NCI-H2196 (cell line): ENCODE results near the gene ITPRIPL1.
"Not testable (repeated sequence)": the region's sequence is repeated elsewhere in the genome, so short reads cannot be mapped to it uniquely, and the experiment has no call there.

Source experiments
- DNase-seq: peaks from one replicate; lab custom pipeline; 2025; ENCODE audit not compliant: unreplicated experiment; lab: John Stamatoyannopoulos, UW

The ITPRIPL1 gene, protein sequence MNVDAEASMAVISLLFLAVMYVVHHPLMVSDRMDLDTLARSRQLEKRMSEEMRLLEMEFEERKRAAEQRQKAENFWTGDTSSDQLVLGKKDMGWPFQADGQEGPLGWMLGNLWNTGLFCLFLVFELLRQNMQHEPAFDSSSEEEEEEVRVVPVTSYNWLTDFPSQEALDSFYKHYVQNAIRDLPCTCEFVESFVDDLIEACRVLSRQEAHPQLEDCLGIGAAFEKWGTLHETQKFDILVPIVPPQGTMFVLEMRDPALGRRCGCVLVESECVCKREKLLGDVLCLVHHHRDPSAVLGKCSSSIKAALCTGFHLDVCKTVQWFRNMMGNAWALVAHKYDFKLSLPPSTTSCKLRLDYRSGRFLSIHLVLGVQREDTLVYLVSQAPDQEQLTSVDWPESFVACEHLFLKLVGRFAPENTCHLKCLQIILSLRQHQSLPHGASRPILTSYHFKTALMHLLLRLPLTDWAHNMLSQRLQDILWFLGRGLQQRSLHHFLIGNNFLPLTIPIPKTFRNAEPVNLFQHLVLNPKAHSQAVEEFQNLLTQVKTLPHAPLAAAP

DNA sequence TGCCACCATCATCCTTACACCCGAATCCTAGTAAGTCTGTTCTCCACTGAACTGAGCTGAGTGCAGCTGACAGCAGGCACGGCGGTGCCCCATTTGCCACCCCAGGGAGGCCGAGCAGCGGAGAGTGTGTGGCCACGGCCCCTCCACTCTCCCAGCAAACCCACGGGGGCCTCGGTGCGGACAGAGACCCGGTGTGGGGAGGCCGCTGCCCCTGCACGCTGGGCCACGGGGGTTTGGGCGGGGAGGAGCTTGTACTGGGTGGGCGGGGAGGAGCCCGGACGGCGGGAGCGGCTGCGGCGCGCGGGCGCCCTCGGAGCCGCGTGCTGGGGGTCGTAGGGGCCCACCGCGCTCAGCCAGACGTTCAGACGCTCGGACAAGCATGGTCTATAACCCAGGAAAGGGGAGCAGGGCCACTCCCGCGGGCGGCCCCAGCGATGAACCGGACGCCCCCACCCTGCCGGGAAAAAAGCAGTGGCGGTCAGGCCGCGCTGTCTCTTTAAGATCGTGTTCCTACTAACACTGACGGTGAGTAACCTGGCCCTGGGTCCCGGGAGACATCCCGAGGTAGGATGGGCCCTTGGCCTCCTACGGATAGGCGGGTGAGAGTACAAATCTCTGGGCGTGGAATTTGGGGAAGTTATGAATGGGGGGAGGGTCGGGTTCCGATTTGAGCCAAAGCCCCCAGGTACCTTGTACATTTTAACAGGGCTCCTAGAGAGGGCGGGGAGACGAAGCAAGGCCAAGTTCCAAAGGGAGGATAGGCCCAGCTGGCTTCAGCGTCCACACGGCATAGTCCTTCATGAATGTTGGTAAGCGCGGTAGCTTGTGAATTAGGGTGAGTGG, at the start of gene ITPRIPL1:
TSS of gene ITPRIPL1 (plus strand) at position 277 of the 843 bp plus-strand sequence. CDS start at position 800, 523 bp downstream.
- DNase-seq, result no peak

DNA sequence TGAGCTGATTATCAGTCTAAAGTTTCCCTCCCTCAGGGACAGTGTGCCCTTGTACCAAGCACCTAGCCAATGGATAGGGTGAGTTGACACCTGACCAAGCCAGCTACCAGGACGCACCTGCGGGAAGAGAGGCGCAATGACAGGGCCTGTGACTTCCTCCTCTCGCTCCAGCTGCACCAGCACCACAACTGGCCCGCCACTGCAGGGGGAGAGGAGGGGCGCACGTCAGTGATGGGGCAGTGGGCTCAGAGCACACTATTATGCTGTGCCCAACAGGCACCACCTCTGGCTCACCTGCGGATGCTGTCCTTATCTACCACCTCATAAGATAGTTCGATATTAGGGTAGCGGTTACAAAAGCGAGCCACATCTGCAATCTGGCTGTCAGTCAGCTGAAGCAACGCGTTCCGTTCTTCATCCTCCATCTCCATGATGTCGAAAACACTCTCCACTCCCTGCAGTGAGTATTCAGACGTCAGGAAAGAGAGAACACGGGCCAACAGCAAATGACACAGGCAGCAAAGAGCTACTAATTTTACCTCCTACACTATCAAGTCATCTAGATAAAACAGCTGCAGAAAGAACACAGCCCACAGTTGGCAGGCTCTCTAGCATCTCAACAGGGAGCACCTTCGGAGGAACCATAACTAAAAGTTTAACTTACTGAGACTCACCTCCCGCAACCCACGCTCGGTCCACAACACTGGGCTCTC, 48.2 kb upstream of the ITPRIPL1 start:
- DNase-seq, result no peak

- DNase-seq, result no peak
Measured at GRCh38 chr2:96287273-96287856, 37.8 kb upstream of the ITPRIPL1 start.

GRCh38 chr2:96291751-96292150, 33.4 kb upstream of the ITPRIPL1 start:
- DNase-seq, result no peak

DNA sequence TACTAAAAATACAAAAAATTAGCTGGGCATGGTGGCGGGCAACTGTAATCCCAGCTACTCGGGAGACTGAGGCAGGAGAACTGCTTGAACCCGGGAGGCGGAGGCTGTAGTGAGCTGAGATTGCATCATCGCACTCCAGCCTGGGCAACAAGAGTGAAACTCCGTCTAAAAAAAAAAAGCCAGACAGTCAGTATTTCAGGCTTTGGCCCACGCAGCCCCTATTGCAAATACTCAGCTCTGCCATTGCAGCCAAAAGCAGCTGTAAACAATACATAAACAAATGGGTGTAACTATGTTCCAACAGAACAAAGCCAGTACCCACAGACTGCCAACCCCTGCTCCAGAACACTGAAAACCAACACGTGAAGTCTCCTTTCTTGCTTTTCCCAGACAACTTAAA, 30.8 kb upstream of the ITPRIPL1 start:
- DNase-seq, result not testable (repeated sequence)

DNA sequence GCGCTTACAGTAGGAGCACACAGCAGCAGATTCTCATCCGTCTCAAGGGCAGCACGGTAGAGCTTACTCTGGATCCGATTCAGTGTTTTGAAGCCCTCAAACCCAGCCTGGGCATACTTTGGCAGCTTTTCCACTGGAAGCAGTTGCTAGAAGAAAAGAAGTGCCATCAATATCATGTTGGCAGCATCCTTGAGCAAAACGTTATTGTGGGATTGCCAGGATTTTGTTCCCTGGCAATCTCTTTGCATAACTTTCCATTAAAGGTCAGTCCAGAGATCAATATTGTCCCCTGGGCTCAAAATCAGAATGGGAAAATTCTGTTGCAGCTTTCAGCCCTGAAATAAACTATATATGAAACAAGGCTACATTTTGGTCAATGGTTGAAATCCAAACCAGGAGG, 28.2 kb upstream of the ITPRIPL1 start:
- DNase-seq, result no peak

- no peak for DNase-seq
Measured at GRCh38 chr2:96301865-96302264, 23.3 kb upstream of the ITPRIPL1 start.

DNA sequence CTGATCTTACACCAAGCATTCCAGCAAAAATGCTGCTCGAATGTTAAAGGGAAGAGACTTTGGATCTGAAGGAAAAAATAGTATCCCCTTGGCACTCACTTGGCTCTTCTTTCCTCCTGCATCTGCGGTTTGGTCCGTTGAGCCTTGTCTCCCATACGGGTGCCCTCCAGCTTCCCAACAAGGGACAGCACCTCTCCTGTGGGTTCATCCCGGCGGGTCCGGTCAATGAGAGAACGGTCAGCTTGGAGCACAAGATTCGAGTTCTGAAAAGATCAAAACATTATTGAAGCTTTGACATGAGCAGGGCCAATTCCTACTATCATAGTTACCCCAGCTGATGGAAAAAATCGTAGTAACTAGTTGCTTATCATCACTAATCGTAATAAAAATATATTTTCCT, 20.5 kb upstream of the ITPRIPL1 start:
- no peak for DNase-seq

GRCh38 chr2:96305091-96305978, 19.8 kb upstream of the ITPRIPL1 start, which contains the start of gene SNRNP200:
Gene SNRNP200, minus strand, starts transcription at chr2:96305546. Its CDS starts 109 bp downstream, at chr2:96305437.
- DNase-seq, result peak; percentile 90

DNA sequence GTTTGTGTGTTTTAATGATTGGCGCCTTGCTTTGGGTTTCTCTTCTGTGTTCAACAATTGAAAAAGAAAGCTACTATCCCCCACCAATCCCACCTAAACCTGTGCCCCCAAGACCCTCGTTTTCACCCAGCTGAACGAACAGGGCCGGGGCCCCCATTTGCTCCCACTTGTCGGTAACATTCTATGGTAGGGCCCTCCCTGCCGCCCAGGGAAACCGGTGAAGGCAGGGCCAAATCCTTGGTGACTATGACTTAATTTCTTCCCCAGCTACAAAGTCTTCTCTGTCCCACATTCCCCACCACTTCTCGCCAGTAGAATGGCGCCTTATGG, 19.2 kb upstream of the ITPRIPL1 start:
- no peak for DNase-seq

DNA sequence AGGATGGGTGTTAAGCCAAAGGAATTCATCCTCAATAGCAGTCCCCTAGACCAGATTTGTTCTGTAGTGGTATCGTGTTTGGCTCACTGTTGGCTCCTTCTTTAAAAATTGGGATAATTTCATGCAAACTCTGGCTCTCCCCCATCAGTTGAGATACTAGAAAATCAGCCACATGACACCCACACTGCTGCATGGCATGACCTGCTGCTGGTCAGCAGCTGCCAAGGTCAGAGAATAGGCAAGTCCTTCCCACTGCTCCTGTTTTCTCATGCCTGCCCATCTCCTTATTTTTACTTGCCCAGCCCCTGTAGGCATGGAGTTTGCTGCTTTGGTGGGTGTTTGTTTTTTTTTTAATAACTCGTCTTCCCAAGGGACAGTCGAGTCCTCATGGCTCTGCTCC, 18.7 kb upstream of the ITPRIPL1 start:
- no peak for DNase-seq

DNA sequence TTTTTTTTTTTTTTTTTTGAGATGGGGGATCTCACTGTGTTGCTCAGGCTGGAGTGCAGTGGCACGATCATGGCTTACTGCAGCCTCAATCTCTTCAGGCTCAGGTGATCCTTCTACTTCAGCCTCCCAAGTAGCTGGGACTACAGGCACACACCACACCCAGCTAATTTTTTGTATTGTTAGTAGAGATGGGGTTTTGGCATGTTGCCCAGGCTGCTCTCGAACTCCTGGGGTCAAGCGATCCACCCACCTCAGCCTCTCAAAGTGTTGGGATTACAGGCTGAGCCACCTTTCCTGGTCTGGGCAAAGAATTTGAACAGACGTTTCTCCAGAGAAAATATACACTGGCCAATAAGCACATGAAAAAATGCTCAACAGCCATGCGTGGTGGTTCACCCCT, 16.9 kb upstream of the ITPRIPL1 start:
- no peak for DNase-seq

GRCh38 chr2:96315005-96315399, 10.1 kb upstream of the ITPRIPL1 start:
- DNase-seq, result no peak

- peak; percentile 10 for DNase-seq
Measured at GRCh38 chr2:96315400-96316071, 9.6 kb upstream of the ITPRIPL1 start.

DNA sequence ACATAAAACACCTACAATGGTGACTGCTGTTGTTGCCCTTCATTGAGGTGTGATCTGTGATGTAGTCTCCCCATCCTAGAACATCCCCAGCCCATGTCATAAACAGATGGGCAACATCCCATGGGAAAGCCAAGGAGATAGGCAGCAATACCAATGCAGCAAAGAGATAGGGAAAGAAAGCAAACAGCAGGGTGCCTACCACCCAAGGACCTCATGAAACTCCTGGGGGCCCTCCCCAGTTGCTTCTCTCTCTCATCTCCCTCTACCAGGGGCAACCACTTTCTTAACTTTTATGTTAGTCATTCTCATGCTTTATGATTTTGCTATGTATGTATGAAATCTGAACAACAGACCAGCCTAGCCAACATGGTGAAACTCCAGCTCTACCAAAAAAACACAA, 8.1 kb upstream of the ITPRIPL1 start:
- no peak for DNase-seq

DNA sequence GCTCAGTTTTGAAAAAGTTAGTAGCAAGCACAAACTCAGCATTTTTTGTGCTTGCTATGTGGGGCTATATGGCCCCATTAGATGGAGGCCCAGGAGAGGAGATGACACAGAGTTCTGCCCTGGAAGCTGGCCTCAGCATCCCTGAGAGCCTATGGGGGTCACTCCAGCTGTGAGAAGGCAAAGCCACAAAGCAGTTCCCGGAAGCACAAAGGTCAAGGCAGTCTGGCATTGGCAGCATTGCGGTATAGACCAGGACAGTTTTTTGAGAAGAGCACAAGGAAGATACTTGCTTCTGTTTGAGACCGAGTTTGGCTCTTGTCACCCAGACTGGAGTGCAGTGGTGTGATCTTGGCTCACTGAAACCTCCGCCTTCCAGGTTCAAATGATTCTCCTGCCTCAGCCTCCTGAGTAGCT, 7.5 kb upstream of the ITPRIPL1 start:
- DNase-seq, result no peak

DNA sequence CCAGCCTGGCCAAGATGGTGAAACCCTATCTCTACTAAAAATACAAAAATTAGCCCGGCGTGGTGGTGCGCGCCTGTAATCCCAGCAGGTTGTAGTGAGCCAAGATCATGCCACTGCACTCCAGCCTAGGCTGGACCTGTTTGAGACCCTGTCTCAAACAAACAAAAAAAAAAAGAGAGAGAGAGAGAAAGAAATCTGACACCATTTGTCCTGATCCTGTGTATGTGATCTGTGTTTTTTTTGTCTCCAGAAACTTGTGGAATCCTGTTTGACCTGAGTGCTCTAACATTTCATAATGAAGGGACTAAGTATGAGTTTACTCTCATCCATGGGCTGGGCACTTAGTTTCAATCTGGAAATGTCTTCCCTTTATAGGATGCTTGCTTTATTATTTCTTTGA, 6.4 kb upstream of the ITPRIPL1 start:
- no peak for DNase-seq

DNA sequence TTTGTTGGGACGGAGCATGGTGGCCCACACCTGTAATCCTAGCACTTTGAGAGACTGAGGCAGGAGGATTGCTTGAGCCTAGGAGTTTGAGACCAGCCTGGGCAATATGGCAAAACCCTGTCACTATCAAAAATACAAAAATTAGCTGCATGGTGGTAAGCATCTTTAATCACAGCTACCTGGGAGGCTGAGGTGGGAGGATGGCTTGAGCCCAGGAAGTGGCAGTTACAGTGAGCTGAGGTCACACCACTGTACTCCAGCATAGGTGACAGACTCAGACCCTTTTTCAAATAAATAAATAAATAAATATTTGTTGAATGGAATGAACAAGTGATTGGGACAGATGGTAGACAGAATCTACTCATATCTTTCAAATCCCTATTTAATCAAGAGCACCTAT, 5.7 kb upstream of the ITPRIPL1 start:
- no peak for DNase-seq

DNA sequence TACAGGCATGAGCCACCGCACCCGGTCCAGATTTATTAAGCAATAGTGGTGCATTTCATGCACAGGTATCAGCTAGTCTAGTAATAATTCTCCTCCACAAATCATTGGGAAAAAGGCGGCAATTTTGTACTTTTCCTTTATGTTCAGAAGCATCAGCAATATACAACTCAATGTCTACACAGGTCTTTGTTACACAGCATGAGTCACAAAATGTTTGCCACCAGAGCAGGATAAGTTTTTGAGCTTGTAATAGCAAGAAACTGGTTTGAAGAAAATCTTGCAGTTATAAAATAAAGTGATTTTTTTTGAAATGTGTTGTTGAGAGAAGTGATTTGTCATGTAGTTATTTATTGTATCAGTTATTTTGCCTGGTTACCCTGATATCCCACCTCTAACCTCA, 4.8 kb upstream of the ITPRIPL1 start:
- DNase-seq, result no peak
